ENCODE results near the gene DDX42. TPM values are rescaled to one million over a fixed set of nuclear protein-coding genes. Genes with fewer than 3 reads are reported as not detected.
A peak's percentile ranks its signal among the peaks of the same experiment; 100 is the strongest.

Gene DDX42
- total RNA-seq, 2 donors from 2014 or later: 126 to 130 TPM

DNA sequence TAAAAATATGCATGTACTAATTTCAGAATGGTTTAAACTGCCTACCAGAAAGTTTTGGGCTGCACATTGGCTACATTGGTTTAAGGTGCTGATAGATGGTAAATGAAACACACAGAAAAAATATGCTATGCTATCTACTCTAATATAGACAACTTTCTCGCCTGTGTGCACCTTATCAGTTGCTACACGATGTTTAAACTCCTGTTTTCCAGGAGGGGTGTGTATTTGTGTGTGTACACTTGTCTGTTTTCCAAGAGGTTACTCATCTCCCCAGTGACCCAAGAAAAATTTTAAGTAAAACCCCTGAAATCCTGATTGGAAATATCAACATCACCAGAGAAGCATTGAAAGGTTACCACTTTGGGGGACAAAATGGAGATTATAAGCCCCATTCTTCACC, 31.6 kb downstream of the DDX42 start:
- peaks cover 8 to 28% of the 10 kb centered on the region in 2 donors for H3K36me3 Mint-ChIP-seq
- DNase-seq (ENCODE audit: low spot score in 2 of 2): no peak
- H3K9me3 Mint-ChIP-seq: no peaks in the 10 kb centered on the region
- H3K27ac Mint-ChIP-seq: peak overlapping the region in 1 of 2 donors; percentile 59
- ATAC-seq: no peak

DNA sequence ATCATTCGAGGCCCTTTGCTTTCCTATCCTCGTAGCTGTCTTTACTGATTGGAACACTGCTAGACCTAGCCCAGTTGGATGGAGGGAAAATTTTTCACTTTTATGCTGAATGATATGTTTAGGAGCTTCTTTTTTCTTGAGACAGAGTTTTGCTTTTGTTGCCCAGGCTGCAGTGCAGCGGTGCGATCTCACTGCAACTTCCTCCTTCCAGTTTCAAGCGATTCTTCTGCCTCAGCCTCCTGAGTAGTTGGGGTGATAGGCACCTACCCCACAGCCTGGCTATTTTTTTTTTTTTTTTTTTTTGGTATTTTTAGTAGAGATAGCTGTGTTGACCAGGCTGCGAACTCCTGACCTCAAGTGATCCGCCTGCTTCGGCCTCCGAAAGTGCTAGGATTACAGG, 36.0 kb downstream of the DDX42 start:
- Mint-ChIP-seq H3K27ac (no peak overlapping the region), H3K9me3 (no peaks in the 10 kb centered on the region), H3K36me3 (peaks cover 20 to 47% of the 10 kb centered on the region in 2 donors)
- DNase-seq (ENCODE audit: low spot score in 2 of 2) (no peak), ATAC-seq (no peak)

DNA sequence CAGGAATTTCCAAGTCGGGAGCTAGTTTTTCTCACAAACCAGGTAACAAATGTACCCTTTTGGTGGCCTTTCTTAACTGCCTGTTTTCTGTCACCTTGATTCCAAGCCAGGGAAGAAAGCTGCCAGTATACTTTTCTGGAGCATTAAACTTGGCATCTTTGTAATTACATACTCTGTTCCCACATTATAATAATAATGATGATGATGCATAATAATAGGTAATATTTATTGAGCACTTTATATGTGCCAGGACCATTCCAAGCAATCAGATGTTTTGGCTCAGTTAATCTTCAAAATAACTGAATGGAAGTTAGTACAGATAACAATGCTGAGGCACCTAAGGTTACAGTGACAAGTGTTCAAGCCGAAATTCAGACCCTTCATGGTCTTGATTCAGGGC, 42.2 kb downstream of the DDX42 start:
- Mint-ChIP-seq H3K9me3 (no peaks in the 10 kb centered on the region), H3K27ac (peak overlapping the region in 1 of 2 donors; percentile 74), H3K36me3 (peaks cover 20 to 58% of the 10 kb centered on the region in 2 donors)
- DNase-seq (ENCODE audit: low spot score in 2 of 2) (no peak), ATAC-seq (no peak)

DNA sequence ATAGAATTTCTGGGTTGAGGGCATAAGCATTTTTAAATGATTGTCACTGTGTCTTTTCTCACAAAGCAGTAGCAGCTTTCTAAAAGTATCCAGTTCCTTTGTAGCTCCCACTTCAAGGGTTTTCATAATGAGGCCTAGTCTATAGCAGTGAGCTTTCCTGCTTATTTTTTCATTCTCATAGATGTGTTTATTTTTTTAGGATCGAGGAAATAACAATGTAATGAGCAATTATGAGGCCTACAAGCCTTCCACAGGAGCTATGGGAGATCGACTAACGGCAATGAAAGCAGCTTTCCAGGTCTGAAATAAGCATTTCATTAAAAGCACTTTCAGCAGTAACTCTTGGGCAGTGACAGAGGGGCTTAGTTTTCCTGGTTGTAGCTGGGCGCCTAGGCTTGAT, 42.7 kb downstream of the DDX42 start:
- no peak for ATAC-seq

DNA sequence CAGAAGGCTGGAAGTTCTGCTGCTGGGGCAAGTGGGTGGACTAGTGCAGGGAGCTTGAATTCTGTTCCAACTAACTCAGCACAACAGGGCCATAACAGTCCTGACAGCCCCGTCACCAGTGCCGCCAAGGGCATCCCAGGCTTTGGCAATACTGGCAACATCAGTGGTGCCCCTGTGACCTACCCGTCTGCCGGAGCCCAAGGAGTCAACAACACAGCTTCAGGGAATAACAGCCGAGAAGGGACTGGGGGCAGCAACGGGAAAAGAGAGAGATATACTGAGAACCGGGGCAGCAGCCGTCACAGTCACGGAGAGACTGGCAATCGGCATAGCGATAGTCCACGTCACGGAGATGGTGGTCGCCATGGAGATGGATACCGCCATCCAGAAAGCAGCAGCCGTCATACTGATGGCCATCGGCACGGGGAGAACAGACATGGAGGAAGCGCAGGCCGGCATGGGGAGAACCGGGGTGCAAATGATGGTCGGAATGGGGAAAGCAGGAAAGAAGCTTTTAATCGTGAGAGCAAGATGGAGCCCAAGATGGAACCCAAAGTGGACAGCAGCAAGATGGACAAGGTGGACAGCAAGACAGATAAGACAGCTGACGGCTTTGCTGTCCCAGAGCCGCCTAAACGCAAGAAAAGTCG, 43.9 kb downstream of the DDX42 start:
- H3K9me3 Mint-ChIP-seq: no peaks in the 10 kb centered on the region
- no peak for ATAC-seq
- peak overlapping the region in 1 of 2 donors; percentile 59 for H3K27ac Mint-ChIP-seq

More for the DNA sequence above, 42.7 kb downstream of the DDX42 start:
- H3K36me3 Mint-ChIP-seq: peaks cover 20 to 59% of the 10 kb centered on the region in 2 donors
- no peak for DNase-seq (ENCODE audit: low spot score in 2 of 2)
- no peak overlapping the region for H3K27ac Mint-ChIP-seq
- H3K9me3 Mint-ChIP-seq: no peaks in the 10 kb centered on the region

DNA sequence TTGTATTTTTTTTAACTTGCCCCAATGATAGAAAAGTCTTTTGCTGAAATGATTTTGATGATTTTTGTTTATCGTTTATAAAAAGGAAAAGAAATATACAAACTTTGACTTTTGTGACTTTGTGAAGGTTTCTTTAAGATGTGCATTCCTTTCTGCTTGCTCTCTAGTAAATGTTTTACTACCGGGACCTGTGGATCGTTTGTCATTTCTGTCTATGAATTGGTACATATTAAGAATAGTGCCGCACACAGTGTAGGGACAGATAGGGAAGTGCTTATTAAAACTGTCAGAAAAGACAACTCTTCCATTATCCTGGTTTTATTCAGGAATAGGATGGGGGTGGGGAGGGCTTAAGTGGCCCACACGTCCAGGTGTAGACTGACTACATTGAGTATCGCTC, 45.2 kb downstream of the DDX42 start:
- Mint-ChIP-seq H3K9me3 (no peaks in the 10 kb centered on the region), H3K27ac (peak overlapping the region; percentile 87 to 91), H3K36me3 (peaks cover 24 to 62% of the 10 kb centered on the region in 2 donors)
- ATAC-seq (no peak), DNase-seq (ENCODE audit: low spot score in 2 of 2) (no peak)

More for the DNA sequence above, 43.9 kb downstream of the DDX42 start:
- DNase-seq (ENCODE audit: low spot score in 2 of 2): no peak
- peaks cover 25 to 57% of the 10 kb centered on the region in 2 donors for H3K36me3 Mint-ChIP-seq

DNA sequence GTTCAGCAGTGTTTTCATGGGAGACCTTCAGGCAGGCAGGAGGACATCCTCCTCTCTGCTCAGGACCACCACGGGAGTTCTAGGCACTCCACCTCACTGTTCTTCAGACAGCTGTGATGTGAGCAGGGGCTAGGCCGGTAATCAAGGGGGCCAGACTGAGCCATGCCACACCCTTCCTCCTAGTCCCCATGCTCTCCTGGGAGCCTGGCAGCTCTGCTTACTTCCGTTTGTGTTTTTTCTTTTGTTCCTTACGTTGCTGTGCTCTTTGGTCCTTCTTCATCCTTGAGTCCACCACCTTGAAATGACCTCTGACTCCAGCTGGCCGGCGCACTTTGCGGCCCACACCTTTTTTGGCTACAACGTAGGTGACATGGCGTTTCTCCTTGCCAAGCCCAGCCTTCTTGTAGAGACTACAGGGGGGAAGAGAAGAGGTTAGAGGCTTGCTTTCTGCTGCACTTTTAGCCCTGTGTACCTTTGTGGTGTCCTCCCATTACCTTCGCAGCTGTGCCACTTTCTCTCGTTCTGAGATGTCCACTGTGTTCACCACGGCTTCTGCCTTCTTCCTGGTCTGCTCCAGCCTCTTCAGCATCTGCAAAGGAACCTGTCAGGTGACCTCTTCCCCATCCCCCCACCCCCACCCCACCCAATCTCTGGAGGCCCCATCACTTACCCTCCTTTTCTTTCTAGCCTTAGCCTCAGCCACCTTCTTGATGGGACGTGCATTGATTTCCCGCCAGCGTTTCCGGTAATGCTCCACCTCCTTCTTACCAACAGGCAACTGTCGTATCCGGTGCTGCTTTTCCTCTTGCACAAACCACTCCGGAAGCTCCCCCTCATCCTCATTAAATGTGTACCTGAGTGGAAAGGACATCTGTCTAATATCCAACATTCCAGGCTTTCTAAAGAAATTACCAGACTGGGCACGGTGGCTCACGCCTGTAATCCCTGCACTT, 45.9 kb downstream of the DDX42 start:
- DNase-seq (ENCODE audit: low spot score in 2 of 2) (no peak), ATAC-seq (peak; percentile 22 to 30)
- peak overlapping the region; percentile 87 to 94 for H3K27ac Mint-ChIP-seq
- H3K9me3 Mint-ChIP-seq: no peaks in the 10 kb centered on the region
- H3K36me3 Mint-ChIP-seq: peaks cover 31 to 67% of the 10 kb centered on the region in 2 donors

DNA sequence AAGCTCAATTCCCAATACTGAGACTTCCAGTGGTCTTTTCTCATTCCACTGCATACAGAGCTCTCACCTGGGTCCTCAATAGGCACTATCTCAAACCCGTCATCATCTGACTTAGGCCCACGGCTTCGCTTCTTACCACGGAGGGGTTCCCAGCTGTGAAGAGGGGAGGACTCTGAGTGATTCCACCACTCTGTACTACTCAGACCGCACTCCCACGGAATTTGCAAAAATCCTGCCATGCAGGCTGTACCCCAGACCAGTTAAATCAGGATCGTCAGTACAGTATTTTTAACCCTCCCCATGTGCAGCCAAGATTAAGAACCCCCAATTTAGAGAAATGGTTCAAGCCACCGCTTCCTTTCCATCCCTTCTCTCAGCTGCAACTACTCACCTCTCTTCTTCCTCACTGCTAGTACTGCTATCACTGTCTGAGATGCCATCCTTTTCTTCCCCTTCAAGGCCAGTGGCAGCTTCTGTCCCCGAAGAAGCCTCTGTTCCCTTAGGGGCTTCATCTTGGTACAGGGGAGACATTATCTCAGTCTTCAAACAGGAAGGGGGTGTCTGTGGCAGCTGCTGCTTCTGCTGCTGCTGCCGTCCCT, 47.1 kb downstream of the DDX42 start:
- H3K36me3 Mint-ChIP-seq: peaks cover 41 to 67% of the 10 kb centered on the region in 2 donors
- DNase-seq (ENCODE audit: low spot score in 2 of 2) (no peak), ATAC-seq (peak; percentile 13 to 34)
- no peaks in the 10 kb centered on the region for H3K9me3 Mint-ChIP-seq
- H3K27ac Mint-ChIP-seq: peak overlapping the region; percentile 87 to 94

DNA sequence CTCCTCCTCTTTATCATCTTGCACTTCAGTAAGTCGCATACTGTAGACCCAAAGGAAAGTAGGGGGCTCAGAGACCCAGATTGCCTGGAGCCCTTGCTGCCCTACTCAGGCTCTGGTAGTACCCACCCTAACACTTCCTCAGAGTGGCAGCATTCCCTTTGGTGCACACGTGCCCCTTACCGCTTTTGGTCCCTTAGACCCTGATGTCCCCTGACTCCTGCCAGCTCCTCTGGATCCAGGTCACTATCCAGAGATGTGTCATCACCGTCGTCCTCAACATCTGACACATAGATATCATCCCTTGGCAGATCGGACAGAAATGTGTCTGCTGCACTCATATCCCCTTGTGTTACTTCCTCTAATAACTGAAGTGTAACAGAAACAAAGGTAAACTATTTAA, 47.8 kb downstream of the DDX42 start:
- H3K36me3 Mint-ChIP-seq: peaks cover 49 to 75% of the 10 kb centered on the region in 2 donors
- ATAC-seq: no peak
- no peak for DNase-seq (ENCODE audit: low spot score in 2 of 2)
- no peaks in the 10 kb centered on the region for H3K9me3 Mint-ChIP-seq
- H3K27ac Mint-ChIP-seq: peak overlapping the region; percentile 87 to 94

DNA sequence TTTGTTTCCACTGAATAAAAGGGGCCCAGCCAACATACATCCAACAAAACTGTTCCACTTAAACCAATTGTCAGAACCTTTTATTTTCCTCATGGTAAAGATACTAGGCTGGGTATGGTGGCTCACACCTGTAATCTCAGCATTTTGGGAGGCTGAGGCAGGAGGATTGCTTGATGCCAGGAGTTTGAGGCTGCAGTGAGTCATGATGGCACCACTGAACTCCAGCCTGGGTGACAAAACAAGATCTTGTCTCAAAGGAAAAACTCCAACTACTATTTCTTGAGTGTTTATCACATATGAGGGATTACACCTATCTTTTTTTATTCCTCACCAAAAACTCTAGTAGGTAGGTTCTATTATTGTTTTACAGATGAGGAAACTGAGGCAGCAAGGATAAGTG, 48.6 kb downstream of the DDX42 start:
- Mint-ChIP-seq H3K27ac (peak overlapping the region; percentile 87 to 94), H3K36me3 (peaks cover 53 to 80% of the 10 kb centered on the region in 2 donors), H3K9me3 (no peaks in the 10 kb centered on the region)
- ATAC-seq (no peak), DNase-seq (ENCODE audit: low spot score in 2 of 2) (no peak)

DNA sequence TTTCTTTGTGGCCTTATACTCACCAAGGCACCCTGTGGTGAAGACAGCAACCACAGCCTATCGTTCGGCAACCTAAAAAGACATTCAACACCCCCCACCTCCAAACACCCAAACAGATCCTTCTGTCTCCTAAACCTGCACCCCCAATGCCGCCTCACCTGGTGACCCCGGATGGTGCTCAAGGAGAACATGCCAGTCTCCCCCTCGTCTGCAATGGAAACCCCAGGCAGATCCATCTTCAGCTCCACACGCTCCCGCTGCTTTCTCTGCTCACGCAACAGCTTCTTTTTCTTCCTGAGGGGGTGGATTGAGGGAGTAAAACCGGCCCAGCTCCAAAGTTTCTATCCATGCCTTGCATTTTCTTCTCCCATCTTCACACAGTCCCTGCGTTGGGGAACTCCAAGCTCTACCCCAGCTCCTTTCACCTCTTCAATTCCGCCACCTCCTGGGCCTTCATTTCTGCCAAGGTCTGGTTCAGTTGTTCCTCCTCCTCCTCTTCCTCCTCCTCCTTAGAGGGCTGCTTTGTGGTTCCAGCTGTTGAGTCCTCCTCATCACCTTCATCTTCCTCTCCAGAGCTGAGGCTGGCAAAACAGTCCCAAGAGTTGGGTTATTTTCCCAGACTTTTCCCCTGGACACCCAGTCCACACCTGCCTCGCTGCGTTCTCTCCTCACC, 49.8 kb downstream of the DDX42 start:
- no peak for DNase-seq (ENCODE audit: low spot score in 2 of 2)
- Mint-ChIP-seq H3K27ac (peak overlapping the region; percentile 69 to 87), H3K36me3 (peaks cover 57 to 79% of the 10 kb centered on the region in 2 donors), H3K9me3 (no peaks in the 10 kb centered on the region)
- no peak for ATAC-seq

DNA sequence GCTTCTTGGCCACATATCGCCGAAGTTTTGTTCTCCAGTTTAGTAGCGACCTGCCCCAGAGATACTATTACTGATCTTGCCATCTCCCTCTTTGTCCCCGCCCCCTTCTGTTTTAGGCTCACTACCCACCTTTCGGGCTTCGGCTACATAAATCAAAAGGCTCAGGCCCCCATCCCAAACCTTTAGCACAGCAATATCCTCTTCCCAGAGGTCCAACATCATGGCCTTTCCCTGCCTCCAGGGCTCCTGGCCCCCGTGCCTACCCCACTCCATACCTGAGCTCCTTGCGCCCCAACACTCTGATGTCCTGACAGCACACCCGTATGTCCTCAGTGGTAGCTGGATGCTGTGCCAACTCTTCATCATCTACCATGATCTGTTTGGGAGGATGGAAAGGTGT, 50.4 kb downstream of the DDX42 start:
- no peak for DNase-seq (ENCODE audit: low spot score in 2 of 2)
- H3K27ac Mint-ChIP-seq: peak overlapping the region; percentile 17 to 69

DNA sequence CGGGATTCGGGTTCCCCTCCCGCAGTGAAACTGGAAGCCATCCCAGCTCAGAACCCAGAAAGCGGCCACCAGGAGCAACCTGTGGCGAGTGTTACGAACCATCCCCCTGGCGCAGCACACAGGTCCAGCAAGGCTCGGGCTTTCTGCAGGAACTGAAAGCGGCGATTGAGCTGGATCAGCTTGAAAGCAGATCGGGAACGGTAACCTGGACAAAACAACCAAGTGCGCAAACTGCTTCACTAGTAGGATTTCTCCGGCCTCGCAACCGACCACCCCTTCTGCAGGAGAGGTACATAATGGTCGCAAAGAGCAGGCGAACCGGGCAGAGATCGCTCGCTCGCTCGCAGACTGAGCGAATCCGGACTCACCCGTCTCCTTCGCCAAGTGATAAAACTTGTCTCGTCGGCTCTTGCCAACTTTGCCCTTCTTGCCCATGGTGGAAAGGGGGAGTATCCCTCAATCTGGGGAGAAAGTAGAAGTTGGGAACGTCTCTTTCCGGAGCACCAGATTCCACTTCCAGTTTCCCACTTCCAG, 52.6 kb downstream of the DDX42 start:
- DNase-seq (ENCODE audit: low spot score in 2 of 2): no peak
- peak overlapping the region; percentile 99 to 100 for H3K27ac Mint-ChIP-seq
- H3K9me3 Mint-ChIP-seq: no peaks in the 10 kb centered on the region
- ATAC-seq: peak in 1 of 2 donors; percentile 3
- peaks cover 75 to 78% of the 10 kb centered on the region in 2 donors for H3K36me3 Mint-ChIP-seq

More for the DNA sequence above, 50.4 kb downstream of the DDX42 start:
- Mint-ChIP-seq H3K36me3 (peaks cover 62 to 74% of the 10 kb centered on the region in 2 donors), H3K9me3 (no peaks in the 10 kb centered on the region)
- no peak for ATAC-seq

DNA sequence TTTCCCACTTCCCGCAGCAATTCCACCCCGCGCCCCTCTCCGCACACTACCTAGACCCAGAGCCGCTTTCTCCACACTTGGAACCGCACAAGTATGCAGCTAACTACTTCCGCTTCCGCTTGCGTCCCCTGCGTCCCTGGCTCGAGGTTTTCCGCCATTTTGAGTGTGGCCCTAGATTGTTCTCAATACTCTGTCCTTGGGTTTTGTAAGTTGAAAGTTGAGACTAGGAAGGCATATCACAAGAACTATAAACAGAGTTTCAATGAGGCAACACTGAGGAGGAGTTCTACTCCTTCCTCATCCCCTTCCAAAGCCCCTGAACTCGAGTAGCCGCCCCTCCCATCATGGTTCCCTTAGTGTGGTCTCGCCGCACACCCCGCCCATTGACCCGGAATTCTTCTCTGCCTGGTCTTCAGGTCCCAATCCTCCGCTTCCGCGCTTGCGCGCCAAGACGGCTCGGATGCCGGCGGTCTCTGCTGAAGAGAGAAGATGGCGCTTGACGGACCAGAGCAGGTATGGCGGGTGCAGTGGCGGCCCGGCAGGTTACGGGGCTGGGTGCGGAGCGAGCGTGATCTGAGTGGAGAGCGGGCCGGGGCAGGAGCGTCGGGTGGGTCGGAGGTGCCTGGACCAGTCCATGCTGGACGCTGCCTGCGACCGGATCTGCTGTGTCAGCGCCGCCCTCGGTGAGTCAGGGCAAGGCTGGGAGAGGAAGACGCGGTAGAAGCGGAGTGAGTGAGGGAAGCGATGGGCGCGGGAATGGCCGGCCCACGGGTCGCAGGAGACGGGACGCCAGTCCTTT, 53.2 kb downstream of the DDX42 start, which contains the start of the genes FTSJ3 and PSMC5:
FTSJ3 (minus strand) TSS at position 662 of the 799 bp plus-strand sequence. CDS start 761 bp downstream, outside the sequence.
PSMC5 (plus strand) TSS at position 430 of the 799 bp plus-strand sequence; CDS start at position 490, 60 bp downstream.
- peaks cover 73 to 77% of the 10 kb centered on the region in 2 donors for H3K36me3 Mint-ChIP-seq
- H3K9me3 Mint-ChIP-seq: no peaks in the 10 kb centered on the region
- peak within 1 kb of the TSS; percentile 99 to 100 for H3K27ac Mint-ChIP-seq
- ATAC-seq (peak; percentile 93 to 94), DNase-seq (ENCODE audit: low spot score in 2 of 2) (peak; percentile 93 to 97)

DNA sequence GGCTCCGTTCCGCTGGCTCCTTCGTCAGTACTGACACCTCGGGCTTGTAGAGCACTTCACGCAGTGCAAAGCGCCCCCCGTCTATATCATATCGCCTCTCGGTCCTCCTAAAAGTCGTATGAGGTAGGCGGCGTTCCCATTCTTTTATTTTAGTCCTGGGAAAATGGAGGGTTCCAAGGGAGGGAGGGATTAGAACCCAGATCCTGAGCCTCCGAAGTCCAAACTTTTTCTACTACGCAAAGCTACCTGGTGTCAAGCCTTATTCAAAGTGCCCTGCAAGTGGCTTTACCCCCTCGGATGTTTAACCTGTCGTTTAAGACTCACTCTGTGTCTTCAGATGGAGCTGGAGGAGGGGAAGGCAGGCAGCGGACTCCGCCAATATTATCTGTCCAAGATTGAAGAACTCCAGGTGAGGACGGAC, 53.8 kb downstream of the DDX42 start:
- DNase-seq (ENCODE audit: low spot score in 2 of 2): no peak
- no peak for ATAC-seq
- H3K9me3 Mint-ChIP-seq: no peaks in the 10 kb centered on the region
- peaks cover 72 to 77% of the 10 kb centered on the region in 2 donors for H3K36me3 Mint-ChIP-seq
- peak overlapping the region; percentile 99 to 100 for H3K27ac Mint-ChIP-seq

Data from activated naive CD4-positive, alpha-beta T cell treated with anti-CD3 and anti-CD28 coated beads, Interleukin-2, amount 50 U/mL, for 72 hours (primary cell).